ENCODE results near the gene TSNAXIP1.
"Not testable (repeated sequence)": the region's sequence is repeated elsewhere in the genome, so short reads cannot be mapped to it uniquely, and the experiment has no call there.

TSNAXIP1 gene

DNA sequence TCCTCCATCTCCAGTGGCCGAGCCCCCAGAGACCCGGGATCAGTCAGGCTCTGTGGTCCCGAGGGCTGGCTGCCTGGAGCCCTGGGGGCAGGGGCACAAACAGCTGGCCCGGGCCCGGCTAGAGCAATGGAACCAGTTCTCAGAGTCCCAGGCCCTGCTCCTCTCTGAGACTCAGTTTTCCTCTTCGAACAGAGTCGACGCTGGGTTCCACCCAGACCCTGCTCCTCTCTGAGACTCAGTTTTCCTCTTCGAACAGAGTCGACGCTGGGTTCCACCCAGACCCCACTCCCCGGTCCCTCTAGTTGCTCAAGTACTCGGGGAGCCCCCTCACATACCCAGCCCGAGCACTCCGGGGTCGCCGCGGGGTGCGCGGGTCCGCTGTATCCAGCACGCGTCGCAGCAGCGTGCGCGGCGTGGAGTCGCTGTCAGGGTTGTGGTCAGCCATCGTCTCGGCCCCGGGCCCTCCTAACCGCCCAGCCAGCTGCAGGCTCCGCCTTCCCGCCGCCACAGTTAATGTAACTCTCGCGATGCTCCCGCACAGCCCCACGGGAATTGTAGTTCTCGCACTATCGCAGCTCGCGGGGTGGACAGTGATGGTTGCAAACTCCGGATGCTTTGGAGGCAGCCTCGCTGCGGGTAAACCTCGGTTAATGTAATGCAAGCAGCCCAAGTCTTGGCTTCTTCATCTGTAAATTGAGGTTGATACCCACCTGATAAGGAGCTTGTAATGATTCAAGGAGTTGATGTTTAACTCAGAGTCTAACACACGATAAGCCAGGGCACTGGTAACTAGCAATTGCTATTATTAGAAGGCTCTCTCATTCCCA lies 26.9 kb downstream of the TSNAXIP1 start:
- peak; percentile 95 for DNase-seq (ENCODE audit: low spot score)

DNA sequence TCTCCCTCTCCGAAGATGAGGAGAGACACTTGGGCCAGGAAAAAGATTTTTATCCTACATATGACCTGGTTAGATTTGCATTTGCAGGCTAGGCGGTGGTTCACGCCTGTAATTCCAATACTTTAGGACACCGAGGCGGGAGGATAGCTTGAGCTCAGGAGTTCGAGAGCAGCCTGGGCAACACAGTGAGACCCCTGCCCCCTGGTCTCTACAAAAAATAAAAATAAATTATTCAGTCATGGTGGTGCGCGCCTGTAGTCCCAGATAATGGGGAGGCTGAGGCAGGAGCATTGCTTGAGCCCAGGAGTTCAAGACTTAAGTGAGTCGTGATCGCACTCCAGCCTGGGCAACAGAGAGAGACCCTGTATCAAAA lies 27.5 kb downstream of the TSNAXIP1 start:
- no peak for DNase-seq (ENCODE audit: low spot score)

DNA sequence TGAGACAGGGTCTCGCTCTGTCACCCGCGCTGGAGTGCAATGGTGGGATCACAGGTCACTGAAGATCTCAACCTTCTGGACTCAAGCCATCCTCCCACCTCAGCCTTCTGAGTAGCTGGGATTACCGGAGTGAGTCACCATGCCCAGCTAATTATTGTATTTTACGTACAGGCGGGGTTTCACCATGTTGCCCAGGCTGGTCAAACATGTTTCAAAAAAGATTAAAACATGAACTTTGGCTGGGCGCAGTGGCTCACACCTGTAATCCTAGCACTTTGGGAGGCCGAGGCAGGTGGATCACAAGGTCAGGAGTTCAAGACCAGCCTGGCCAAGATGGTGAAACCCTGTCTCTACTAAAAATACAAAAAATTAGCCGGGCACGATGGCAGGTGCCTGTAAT lies 30.5 kb downstream of the TSNAXIP1 start:
- DNase-seq (ENCODE audit: low spot score), result not testable (repeated sequence)

DNA sequence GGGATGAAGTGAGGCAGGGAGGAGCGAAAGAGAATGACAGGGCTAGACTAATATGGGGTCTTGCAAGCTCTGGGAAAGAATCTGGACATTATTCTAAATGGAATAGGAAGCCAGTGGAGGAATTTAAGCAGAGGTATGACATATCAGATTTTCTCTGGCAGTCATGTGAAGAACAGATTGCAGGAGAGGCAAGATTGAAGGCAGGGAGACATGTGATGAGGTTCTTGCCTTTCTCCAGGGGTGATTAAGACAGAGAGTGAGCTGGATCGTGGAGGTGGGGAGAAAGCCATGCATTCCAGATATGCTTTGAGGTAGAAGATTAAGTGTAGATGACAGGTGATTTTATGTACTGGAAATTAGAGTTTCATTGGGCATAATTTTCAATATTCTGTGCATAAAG lies 31.1 kb downstream of the TSNAXIP1 start:
- no peak for DNase-seq (ENCODE audit: low spot score)

DNA sequence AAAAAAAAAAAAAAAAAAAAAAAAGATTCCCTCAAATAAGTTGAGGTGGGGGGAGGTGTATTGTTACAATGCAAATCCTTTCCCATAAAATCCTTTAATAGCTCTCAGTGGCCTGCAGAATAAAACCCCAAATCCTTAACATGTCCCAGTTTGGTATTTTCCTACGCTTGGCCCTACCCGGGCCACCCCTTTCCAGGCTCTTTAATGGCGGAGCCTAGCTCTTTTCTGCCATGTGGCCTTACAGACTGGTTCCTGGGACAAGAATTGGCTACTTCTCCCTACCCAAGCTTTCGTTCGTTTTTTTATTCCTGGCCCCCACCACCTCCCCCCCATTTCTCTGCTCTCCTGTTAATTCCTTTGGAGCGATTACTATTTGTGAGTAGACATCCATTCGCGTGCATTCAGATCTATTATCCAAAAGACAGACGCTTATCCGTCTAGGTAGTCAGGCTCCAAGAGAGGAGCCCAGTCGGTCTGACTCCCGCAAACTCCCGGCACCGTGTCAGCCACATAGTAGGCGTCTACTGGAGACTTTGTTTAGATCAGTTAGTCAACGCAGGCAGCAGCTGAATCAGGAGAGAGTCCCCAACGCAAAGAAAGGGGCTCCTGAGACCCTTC lies 34.6 kb downstream of the TSNAXIP1 start:
- no peak for DNase-seq (ENCODE audit: low spot score)

DNA sequence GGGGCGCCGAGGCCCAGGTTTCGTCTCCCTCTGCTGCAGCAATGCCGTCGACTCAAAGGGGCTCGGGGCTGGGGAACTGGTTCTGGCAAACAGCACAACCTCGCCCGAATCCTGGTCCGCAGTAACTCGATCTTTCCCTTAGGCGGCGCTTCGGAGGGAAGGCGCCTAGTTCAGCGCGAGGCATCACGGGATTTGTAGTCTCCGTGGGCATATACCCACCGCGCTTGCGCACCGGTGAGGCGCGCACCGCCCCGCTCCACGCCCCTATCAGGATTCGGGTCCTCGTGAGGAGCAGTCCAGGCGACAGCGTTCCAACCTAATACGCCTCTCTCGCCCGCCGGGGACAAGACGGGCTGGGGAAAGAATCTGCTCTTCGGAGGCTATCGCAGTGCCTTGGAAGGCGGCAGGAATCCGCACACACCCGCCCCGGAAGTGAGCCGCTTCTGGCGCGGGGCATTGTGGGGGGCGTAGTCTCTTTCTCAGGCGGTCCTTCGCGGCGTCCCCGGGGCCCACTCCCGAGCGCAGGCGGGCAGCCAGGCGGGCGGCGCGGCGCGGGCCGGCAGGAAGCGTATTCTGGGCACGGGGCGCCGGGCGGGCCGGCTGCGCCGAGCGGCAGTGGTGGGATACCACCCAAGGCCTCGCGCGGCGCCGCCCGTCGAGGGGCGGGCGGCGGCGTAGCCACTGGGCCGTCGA lies 35.3 kb downstream of the TSNAXIP1 start, which contains the start of gene THAP11:
THAP11 (plus strand) TSS at position 505 of the 693 bp plus-strand sequence. CDS start 235 bp downstream, outside the sequence.
- DNase-seq (ENCODE audit: low spot score), result peak; percentile 88

DNA sequence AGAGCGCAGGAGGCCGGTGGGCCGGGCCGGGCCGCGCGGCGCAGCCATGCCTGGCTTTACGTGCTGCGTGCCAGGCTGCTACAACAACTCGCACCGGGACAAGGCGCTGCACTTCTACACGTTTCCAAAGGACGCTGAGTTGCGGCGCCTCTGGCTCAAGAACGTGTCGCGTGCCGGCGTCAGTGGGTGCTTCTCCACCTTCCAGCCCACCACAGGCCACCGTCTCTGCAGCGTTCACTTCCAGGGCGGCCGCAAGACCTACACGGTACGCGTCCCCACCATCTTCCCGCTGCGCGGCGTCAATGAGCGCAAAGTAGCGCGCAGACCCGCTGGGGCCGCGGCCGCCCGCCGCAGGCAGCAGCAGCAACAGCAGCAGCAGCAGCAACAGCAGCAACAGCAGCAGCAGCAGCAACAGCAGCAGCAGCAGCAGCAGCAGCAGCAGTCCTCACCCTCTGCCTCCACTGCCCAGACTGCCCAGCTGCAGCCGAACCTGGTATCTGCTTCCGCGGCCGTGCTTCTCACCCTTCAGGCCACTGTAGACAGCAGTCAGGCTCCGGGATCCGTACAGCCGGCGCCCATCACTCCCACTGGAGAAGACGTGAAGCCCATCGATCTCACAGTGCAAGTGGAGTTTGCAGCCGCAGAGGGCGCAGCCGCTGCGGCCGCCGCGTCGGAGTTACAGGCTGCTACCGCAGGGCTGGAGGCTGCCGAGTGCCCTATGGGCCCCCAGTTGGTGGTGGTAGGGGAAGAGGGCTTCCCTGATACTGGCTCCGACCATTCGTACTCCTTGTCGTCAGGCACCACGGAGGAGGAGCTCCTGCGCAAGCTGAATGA lies 36.0 kb downstream of the TSNAXIP1 start:
- peak; percentile 48 for DNase-seq (ENCODE audit: low spot score)

DNA sequence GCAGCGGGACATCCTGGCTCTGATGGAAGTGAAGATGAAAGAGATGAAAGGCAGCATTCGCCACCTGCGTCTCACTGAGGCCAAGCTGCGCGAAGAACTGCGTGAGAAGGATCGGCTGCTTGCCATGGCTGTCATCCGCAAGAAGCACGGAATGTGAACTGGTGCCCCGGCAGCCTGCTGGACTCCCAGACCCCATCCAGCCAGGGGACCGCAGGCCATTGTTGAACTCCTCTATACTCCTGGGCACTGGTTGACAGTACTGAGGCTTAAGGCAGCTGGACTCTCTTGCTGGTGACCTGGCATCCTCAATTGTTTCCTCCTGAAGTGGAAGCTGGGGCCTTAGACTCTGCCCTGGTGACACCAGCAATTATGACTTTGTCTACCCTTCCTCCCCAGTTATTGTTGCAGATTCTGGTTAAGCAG lies 36.7 kb downstream of the TSNAXIP1 start:
- no peak for DNase-seq (ENCODE audit: low spot score)

DNA sequence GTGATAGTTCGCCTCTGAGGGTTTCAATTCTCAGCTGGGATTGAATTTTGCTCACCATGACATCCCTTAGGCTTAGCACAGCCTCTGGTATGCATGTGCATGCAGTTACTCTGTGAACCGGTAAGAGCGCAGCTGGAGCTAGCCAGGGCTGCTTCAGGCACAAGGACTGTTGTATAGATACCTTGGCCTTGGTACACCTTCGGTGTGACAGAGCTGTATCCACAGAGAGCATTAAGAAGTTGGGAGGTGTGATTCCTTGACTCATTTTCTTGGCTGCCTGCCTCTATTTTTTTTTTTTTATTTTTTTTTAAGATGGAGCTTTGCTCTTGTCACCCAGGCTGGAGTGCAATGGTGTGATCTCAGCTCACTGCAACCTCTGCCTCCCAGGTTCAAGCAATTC lies 37.8 kb downstream of the TSNAXIP1 start:
- DNase-seq (ENCODE audit: low spot score), result no peak

DNA sequence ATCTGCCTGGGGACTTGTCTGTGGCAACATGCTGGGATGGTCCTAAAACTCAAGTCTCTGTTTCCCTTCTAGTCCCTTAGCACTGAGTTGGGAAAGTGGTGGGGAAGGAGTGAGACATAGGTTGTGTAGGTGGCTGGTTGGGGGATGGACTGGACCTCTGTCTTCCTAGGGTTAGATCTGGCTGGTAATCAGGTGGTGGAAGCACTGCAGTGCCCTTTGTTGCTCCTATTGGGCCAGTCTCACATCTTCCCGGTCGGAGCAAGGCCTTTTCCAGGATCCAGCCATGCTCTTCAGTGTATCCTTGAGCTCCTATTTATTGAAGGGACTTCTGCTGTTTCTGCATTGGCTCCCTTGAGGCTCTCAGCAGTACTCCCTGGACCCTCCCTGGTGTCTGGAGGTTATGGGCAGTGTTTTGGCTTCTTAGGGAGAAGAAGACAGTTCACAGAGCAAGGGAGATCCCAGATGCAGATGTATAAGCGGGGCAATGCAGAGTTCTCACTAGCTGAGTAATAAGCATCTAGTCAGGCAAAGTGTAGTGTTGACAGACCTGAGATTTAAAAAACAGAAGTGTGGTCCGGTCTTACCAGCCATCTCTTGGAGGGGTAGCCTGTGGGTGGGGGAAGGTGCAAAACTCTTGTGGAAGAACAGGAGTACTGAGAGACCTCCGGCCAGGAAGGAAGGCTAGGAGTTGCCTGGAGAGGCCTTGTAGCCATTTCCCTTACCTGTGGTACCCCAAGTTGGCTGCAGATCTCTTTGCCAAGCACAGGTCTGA lies 38.8 kb downstream of the TSNAXIP1 start:
- DNase-seq (ENCODE audit: low spot score), result no peak

- DNase-seq (ENCODE audit: low spot score), result no peak
These were observed 39.3 kb downstream of the TSNAXIP1 start for GRCh38 chr16:67846063-67846319.

DNA sequence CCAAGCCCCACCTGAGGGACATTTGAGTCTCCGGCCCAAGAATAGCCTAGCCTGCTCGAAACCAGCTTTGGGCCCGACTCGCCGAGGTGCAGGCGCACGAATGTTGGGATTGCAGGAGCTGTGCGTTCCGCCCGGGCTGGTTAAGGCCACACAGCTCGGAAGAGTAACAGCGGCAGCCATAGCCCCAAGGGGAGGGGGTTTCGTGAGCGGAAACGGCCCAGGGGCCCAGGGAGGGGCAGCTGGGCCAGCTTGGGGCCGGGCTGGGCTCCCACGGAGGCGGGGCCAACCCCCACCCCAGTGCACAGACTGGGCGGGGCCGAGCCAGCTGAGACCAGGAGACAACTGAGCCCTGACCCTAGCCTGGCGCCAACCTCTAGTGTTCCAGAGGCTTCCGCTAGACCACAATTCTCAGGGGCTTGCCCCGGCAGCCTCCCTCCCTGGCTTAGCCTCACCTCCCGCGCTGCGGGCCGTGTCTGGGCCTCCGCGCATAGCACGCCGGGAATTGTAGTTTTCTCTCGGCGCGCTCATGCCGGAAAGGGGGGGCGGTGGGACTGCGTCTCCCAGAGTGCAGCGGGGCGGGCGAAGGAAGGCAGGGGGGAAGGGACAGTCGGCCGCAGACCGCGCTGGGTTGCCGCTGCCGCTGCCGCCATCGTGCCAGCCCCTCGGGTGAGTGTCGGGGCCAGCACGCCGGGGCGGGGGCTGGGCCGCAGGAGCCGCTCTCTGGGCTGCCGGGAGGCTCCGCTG lies 39.8 kb downstream of the TSNAXIP1 start, which contains the start of gene NUTF2:
NUTF2 (plus strand) TSS at position 614 of the 744 bp plus-strand sequence. CDS start 18,198 bp downstream, outside the sequence.
- peak; percentile 92 for DNase-seq (ENCODE audit: low spot score)

DNA sequence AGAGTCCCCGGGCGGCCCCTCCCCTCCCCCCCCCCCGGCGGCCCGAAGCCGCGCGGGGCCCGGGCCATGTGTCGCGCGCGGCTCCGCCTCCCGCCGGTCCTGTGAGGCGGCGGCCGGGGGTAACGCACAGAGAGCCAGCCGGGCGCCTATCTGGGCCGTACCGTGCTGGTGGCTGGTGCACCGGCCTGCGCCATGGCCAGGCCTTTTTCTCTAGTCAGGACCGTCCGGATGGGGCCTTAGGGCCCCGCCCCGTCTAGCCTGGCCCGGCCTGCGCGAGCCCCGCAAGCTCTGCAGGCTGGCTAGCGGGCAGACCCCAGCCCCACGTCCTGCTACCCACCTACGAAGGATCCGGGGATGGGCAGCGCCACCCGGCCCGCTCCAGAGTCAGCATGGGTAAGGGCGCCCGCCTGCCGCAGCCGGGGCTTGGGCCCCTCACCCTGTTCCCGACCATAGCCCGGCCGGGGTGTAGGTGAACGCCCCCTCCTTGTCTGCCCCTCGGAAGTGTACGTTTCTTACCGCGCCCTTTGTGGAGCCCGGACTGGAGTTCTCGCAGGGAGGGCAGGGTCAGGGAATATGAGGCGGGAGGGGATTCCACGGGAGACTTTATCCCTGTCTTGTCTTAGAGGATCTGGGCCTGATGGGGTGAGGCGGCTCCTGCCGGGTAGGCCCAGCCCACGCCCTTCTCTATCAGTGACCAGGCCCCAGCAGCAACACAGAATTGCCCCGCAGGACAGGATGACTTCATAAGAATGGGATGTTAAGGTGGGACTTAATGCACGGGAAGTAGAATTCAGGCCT lies 40.6 kb downstream of the TSNAXIP1 start, which contains the start of gene CENPT:
CENPT (minus strand) TSS at position 630 of the 798 bp plus-strand sequence. CDS start 13,834 bp downstream, outside the sequence.
- no peak for DNase-seq (ENCODE audit: low spot score)

- no peak for DNase-seq (ENCODE audit: low spot score)
These were observed 41.4 kb downstream of the TSNAXIP1 start for GRCh38 chr16:67848118-67848517.

DNA sequence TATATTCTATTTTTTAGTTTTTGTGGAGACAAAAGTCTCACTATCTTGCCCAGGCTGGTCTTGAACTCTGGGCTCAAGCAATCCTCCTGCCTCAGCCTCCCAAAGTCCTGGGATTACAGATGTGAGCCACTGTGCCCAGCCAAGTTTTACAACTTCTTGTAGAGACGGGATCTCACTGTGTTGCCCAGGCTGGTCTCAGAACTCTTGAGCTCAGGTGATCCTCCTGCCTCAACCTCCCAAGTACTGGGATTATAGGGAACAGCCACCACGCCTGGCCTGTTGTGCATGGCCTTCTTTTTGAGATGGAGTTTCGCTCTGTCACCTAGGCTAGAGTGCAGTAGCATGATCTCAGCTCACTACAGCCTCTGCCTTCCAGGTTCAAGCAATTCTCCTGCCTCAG lies 47.0 kb downstream of the TSNAXIP1 start:
- DNase-seq (ENCODE audit: low spot score), result no peak

DNA sequence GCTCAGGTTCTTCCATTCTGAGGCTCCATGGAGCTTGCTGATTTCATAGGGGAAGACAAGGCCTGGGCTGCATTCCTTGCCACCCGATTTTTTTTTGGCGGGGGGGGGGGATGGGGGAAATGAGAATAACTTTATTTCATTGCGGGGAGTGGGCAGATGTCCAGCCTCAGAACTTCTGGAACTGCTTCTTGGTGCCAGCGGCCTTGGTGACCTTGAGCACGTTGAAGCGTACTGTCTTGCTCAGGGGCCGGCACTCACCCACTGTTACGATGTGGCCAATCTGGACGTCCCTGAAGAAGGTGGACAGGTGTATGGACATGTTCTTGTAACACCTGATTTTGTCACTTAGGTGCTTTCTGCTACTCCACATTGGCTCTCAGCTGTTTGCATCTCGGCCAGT lies 49.1 kb downstream of the TSNAXIP1 start:
- no peak for DNase-seq (ENCODE audit: low spot score)

DNA sequence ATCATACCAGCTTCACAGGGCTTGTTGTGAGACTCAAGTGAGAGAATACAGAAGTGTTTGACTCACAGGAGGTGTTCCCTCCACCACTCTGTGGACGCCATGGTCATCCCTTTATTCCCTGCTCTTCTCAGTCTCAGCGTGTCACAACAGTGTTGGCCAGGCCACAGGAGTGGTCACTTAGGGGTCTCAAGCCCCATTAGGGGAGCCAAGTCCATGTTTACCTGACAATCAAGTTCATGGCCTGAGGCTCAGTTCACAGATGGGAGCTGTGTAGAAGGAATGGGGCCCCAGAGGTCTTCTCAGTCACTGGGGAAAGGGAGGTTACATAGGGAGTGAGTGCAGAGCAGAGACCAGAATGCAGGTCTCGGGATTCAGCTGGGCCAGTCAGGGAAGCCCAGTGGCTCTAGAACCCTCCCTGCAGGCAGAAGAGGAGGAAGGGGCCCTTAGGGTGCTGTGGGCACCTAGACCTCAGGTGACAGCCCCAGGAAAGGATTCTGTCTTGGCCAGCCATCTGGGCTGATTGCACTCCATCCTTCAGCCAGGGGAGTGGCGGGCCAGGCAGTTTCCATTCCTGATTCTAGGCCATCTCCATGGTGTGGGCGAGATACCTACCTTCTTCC lies 50.3 kb downstream of the TSNAXIP1 start:
- DNase-seq (ENCODE audit: low spot score), result no peak

DNA sequence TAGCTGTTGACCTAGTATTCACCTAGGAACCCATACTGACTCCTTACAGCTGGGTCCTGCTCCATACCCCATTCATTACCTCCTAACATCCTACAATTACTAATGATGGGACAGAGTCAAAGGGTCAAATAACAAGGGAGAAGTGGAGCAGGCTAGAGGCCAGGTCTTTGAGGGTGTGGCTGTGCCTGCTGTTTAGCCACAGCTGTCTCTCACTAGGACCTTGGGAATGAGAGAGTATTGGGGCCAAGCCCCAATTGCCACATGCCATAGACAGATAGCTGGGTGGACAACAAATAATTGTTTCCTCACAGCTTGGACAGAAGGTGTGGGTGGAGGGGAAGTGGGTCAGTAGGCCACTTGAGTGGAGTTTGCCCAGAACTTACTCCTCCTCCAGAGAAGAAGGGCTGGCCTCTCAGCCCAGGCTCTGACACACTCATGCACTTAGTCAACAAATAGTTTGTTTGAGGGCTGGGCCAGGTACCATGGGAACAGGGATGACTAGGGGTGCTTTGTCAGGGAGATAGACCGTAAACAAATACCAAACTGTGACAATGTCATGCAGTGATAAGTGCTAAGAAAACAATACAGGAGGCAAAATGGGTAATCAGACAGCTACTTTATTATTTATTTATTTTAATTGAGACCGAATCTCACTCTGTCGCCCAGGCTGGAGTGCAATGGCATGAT lies 51.0 kb downstream of the TSNAXIP1 start:
- DNase-seq (ENCODE audit: low spot score), result no peak

DNA sequence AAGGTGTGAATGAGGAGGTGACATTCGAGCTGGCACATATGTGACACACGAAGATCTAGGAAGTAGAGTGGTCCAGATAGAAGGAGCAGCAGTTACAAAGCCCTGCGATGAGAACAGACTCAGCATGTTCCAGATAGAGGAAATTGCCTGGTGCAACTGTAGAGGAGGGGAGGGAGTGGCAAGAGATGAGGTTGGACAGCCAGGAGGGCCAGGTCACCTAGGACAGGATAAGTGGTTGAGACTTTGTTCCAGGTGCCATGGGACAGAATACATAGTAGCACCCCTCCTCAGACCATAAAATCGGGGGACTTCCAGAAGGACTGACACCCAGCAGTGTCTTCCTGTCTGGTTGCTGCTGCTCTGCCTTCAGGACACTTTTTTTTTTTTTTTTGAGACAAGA lies 51.8 kb downstream of the TSNAXIP1 start:
- DNase-seq (ENCODE audit: low spot score), result no peak

Measured in D341Med (cell line).